GM21390 (cell line): Measurements from ENCODE around the gene SPEM2.

Source experiments
- ATAC-seq: cut with Tn5 transposase; IDR thresholded peaks from one replicate; pipeline ENCODE4 v1.9.1; 2021; ENCODE audit not compliant: unreplicated experiment

The SPEM2 gene

GRCh38 chr17:7425316-7425715, at the start of gene SPEM2:
Gene SPEM2, plus strand, starts transcription at chr17:7425616. Its CDS starts 73 bp downstream, at chr17:7425689.
- no peak for ATAC-seq

- ATAC-seq, result no peak
Measured at GRCh38 chr17:7379134-7379533, 46.3 kb upstream of the SPEM2 start.

- ATAC-seq, result no peak
Measured at GRCh38 chr17:7380321-7380720, 45.1 kb upstream of the SPEM2 start.

GRCh38 chr17:7380855-7381683, 44.3 kb upstream of the SPEM2 start, which contains the start of gene TNK1:
Gene TNK1, plus strand, starts transcription at chr17:7381089. Its CDS starts 1,838 bp downstream, at chr17:7382927.
- no peak for ATAC-seq

- ATAC-seq, result no peak
Measured at GRCh38 chr17:7382901-7383300, 42.5 kb upstream of the SPEM2 start.

- ATAC-seq, result no peak
Measured at GRCh38 chr17:7383371-7383741, 42.1 kb upstream of the SPEM2 start.

GRCh38 chr17:7383742-7384488, 41.5 kb upstream of the SPEM2 start:
- peak; percentile 64 for ATAC-seq

- ATAC-seq, result no peak
Measured at GRCh38 chr17:7384489-7385081, 40.8 kb upstream of the SPEM2 start.

GRCh38 chr17:7388856-7389255, 36.6 kb upstream of the SPEM2 start:
- no peak for ATAC-seq

GRCh38 chr17:7389924-7390910, 35.2 kb upstream of the SPEM2 start:
- no peak for ATAC-seq

GRCh38 chr17:7391307-7391706, 34.1 kb upstream of the SPEM2 start:
- ATAC-seq, result no peak

GRCh38 chr17:7392696-7393612, 32.5 kb upstream of the SPEM2 start:
- no peak for ATAC-seq

GRCh38 chr17:7393613-7394451, 31.6 kb upstream of the SPEM2 start:
- ATAC-seq, result peak; percentile 32

GRCh38 chr17:7394452-7395191, 30.8 kb upstream of the SPEM2 start, which contains the start of gene PLSCR3:
Gene PLSCR3, minus strand, starts transcription at chr17:7394525. Its CDS starts 415 bp downstream, at chr17:7394110.
- peak; percentile 83 for ATAC-seq

- no peak for ATAC-seq
Measured at GRCh38 chr17:7396147-7396546, 29.3 kb upstream of the SPEM2 start.

- ATAC-seq, result no peak
Measured at GRCh38 chr17:7398612-7399011, 26.8 kb upstream of the SPEM2 start.

GRCh38 chr17:7403043-7403726, 22.2 kb upstream of the SPEM2 start:
- no peak for ATAC-seq

- ATAC-seq, result no peak
Measured at GRCh38 chr17:7403727-7403976, 21.8 kb upstream of the SPEM2 start.
